Neural cell (in vitro differentiated cells): Measurements from ENCODE around the gene ANGPT4.

Experiments
- CTCF ChIP-seq: fragments of 450-650 bp; IDR thresholded peaks from 2 replicates; pipeline ENCODE4 v1.5.1; 2014; ENCODE audit warnings: antibody characterized with exemption, mild to moderate bottlenecking, moderate library complexity; ENCODE audit not compliant: poor library complexity, severe bottlenecking
- EP300 ChIP-seq: fragments of 450-650 bp; conservative IDR thresholded peaks from 2 replicates; pipeline ENCODE4 v1.6.1; 2014; ENCODE audit warnings: antibody characterized with exemption, mild to moderate bottlenecking, moderate library complexity; ENCODE audit not compliant: poor library complexity, severe bottlenecking
- EZH2 ChIP-seq: fragments of 200-600, 300-800 bp; shearing (Covaris generic), sonication (generic); IDR thresholded peaks from 2 replicates; pipeline ENCODE4 v1.6.1; 2014; ENCODE audit warnings: antibody characterized with exemption, low read length, borderline replicate concordance, mild to moderate bottlenecking; ENCODE audit not compliant: insufficient read depth, poor library complexity, severe bottlenecking
- POLR2AphosphoS5 ChIP-seq: IDR thresholded peaks from 2 replicates; pipeline ENCODE4 v1.6.1; 2012
- TAF1 ChIP-seq: IDR thresholded peaks from 2 replicates; pipeline ENCODE4 v1.6.1; 2012; ENCODE audit warnings: low read depth

GRCh38 chr20:925516-925915 lies 9.4 kb upstream of the ANGPT4 start:
- no peak for TF ChIP-seq TAF1
- no peak for TF ChIP-seq CTCF
- TF ChIP-seq EZH2 = no peak
- no peak for TF ChIP-seq POLR2AphosphoS5
- TF ChIP-seq EP300 = no peak
